H1 (cell line): ENCODE measurements around the gene PLA2G4F.

Experiments
- EZH2 ChIP-seq: fragments of 200-600 bp; sonication (generic); IDR thresholded peaks from 2 replicates; pipeline ENCODE4 v1.7.1; 2012; ENCODE audit warnings: low read depth, mild to moderate bottlenecking, moderate library complexity, low read length, inconsistent platforms; ENCODE audit not compliant: severe bottlenecking
- JUN ChIP-seq: IDR thresholded peaks from 2 replicates; pipeline ENCODE4 v1.6.1; 2011; ENCODE audit warnings: low read depth, mild to moderate bottlenecking, improper control_type of control experiment, low read length
- MAFK ChIP-seq: IDR thresholded peaks from 2 replicates; pipeline ENCODE4 v1.6.1; 2012; ENCODE audit warnings: low read depth, mild to moderate bottlenecking, improper control_type of control experiment, low read length
- POLR2AphosphoS5 ChIP-seq: IDR thresholded peaks from 2 replicates; pipeline ENCODE4 v1.6.1; 2011; ENCODE audit warnings: low read depth, low read length
- RAD21 ChIP-seq, 2 experiments: IDR thresholded peaks in 1 of 2; conservative IDR thresholded peaks in 1 of 2; 2 replicates each; pipeline ENCODE4 v1.6.1; 2011; ENCODE audit warnings: low read depth in 2 of 2, low read length in 2 of 2, improper control_type of control experiment in 1 of 2, inconsistent platforms in 1 of 2, mild to moderate bottlenecking in 1 of 2, moderate library complexity in 1 of 2
- RBBP5 ChIP-seq: IDR thresholded peaks from 2 replicates; pipeline ENCODE4 v1.7.1; 2012; ENCODE audit warnings: low read depth, mild to moderate bottlenecking, inconsistent platforms, low read length, moderate library complexity, borderline replicate concordance
- RFX5 ChIP-seq: IDR thresholded peaks from 2 replicates; pipeline ENCODE4 v1.6.1; 2011; ENCODE audit warnings: low read depth, low read length, improper control_type of control experiment, borderline replicate concordance
- SIX5 ChIP-seq: IDR thresholded peaks from 2 replicates; pipeline ENCODE4 v1.6.1; 2011; ENCODE audit warnings: mild to moderate bottlenecking, low read depth, low read length
- SP1 ChIP-seq: IDR thresholded peaks from 2 replicates; pipeline ENCODE4 v1.6.1; 2011; ENCODE audit warnings: low read depth, low read length
- YY1 ChIP-seq: IDR thresholded peaks from 2 replicates; pipeline ENCODE4 v1.6.1; 2011; ENCODE audit warnings: low read depth, mild to moderate bottlenecking, low read length

- no peak for TF ChIP-seq EZH2
- no peak for TF ChIP-seq MAFK
- no peak for TF ChIP-seq RAD21 (IDR thresholded peaks at IDR 0.05 in 1 of 2, conservative IDR thresholded peaks at IDR 0.05 in 1 of 2; ENCODE audit: low read depth in 2 of 2, low read length in 2 of 2)
- no peak for TF ChIP-seq RBBP5
- no peak for TF ChIP-seq SP1
- no peak for TF ChIP-seq YY1
- TF ChIP-seq RFX5, result no peak
- no peak for TF ChIP-seq POLR2AphosphoS5
- TF ChIP-seq JUN, result no peak
- no peak for TF ChIP-seq SIX5
Observed at GRCh38 chr15:42157381-42157780, 945 bp upstream of the PLA2G4F start.
